HG02943 (cell line): ENCODE data around the gene RPS6KA2.
"Not testable (repeated sequence)": the region's sequence is repeated elsewhere in the genome, so short reads cannot be mapped to it uniquely, and the experiment has no call there.

Experiments
- ATAC-seq: cut with Tn5 transposase; IDR thresholded peaks from one replicate; pipeline ENCODE4 v1.9.1; 2021; ENCODE audit warnings: mild to moderate bottlenecking, low read depth, moderate library complexity; ENCODE audit not compliant: unreplicated experiment

The RPS6KA2 gene

DNA sequence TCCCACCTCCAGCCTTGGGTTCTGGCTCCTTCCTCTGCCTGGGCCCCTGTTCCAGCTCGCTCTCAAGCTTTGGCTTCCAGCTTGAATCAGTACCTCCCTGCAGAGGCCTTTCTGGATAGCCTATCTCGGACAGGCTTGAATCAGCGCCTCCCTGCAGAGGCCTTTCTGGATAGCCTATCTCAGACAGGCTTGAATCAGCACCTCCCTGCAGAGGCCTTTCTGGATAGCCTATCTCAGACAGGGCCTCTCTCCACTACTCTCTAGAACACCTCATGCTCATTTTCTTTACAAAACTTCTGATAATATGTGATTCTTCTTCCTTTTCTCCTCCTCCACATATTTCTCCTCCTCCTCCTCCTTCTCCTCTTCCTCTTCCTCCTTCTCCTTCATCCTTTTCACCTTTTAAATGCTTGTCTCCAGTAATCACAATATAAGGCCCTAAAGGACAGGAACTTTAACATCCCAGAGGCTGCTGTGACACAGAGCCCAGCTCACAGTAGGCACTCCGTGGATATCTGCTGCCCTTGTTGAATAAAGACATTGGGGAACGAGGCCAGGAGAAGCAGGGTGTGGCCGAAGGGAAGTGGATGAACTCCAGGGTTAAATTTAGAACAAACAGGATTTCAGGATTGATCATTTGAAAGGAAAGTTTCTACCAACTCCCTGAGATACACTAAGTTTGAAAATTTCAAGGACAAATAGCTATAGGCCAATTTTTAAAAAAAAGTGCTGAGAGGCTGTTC lies 9.3 kb upstream of the RPS6KA2 start:
- no peak for ATAC-seq

- ATAC-seq = no peak
Measured at GRCh38 chr6:166635013-166635970, 8.2 kb upstream of the RPS6KA2 start.

GRCh38 chr6:166634581-166634980 lies 7.5 kb upstream of the RPS6KA2 start:
- not testable (repeated sequence) for ATAC-seq

GRCh38 chr6:166633732-166634535 lies 6.9 kb upstream of the RPS6KA2 start:
- no peak for ATAC-seq

DNA sequence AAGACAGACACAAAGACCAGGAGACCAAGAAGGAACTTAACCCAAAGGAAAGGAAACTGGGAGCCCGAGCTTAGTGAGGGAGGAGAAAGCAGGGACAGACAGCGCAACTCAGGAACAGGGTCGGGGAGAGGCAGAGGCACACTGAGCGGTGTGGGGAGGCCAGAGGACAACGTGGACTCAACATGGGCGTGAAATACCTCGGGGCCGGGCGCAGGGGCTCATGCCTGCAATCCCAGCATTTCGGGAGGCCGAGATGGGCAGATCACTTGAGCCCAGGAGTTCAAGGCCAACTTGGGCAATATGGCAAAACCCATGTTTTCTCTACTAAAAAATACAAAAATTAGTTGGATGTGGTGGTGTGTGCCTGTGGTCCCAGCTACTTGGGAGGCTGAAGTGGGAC lies 5.7 kb upstream of the RPS6KA2 start:
- no peak for ATAC-seq

- ATAC-seq = no peak
Measured at GRCh38 chr6:166630462-166630861, 3.4 kb upstream of the RPS6KA2 start.

DNA sequence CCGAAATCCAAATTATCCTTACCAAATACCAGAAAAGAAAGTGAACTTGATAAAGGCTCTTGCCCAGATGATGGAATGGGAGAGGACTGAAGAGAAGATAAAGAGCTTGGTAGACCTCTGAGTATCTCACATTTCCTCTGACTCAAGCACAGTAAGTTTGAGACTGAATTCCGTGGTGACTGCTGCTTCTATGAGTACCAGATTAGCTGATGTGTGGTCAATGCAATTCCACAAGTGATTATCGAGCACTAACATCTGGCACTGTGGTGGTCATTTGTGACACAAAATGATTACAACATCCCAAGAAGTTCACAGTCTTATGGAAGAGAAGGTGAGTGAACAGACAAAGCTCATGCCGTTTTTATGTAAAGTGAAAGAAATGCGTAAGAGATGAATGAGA lies 2.6 kb upstream of the RPS6KA2 start:
- no peak for ATAC-seq

DNA sequence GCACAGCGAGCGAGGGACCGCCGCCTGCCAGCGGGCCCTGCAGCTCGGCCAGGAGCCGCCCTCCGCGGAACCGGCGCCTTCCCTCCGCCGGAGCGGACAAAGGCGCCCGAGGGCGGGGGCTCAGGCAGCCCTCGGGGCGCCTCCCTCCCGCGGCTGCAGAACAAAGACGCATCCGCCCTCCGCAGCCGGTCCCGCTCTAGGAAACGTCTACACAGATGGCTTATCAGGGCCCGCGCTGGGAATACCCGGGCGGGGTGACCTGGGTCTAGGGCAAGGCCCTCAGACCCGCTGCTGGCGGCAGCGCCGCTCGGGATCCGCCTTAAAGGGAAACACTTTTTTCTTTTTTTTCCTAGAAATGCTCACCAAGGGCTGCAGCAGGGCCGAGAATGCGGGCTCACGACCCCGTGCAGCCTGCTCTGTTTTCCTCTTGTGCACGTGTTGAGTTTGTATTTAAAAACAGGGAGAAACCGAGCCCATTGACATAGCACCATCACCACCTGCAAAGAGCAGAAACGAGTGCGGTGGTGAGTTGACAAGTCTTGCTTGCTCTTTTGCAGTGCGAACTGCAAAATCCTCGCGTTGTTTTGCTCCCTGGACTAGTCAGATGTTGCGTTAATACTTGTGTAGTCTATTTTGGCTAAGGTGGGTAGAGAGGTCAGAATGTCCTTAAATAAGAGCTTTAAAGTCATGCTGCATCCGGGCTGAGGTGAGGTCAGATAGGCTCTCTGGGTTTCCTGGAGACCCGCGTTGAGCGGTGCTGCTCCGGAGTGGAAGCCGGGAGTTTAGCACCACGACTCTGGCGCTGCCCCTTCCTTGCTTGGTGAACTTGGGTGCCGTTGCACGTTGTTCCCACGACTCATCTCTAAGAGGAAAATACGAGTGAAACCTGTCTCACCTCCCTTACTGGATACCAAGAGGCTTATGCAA lies 1.1 kb upstream of the RPS6KA2 start:
- peak; percentile 26 for ATAC-seq

DNA sequence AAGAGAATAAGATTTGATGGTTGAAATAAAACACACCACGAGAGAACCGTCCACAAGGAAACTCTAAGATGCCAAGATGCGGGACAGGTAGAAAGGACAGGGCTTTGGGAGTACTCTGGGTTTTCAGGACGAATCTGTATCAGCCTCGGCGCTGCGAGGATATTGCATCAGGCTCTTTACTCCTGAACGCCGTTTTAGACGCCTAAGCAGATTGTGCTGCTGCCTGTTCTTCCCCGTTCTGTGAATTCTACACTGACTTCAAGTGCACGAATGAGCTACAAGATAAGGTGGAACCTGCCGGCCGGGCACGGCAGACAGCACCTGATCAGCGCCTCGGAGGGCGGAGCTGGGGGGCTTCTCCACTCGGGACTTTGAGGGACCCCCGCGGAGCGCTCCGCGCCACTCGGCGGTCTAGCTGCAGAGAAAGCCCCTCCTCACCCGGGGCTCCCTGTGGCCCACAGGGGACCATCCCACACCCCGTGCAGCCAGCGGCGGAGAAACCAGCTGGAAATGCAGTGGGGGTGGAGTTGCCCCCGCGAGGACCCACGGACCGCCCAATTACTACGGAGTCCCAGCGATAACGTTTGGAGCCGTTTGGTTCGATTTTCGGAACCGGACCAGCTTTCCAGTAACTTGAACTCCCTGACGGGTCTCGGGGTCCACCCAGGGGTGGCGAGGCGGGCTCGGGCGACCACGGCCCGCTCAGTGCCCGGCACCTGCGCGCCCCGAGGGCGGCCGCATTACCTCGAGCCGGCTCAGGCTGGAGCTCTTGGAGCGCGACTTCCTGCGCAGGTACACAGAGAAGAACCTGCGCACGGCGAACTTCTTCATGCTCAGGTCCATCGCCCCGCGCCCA lies 646 bp downstream of the RPS6KA2 start:
- no peak for ATAC-seq

DNA sequence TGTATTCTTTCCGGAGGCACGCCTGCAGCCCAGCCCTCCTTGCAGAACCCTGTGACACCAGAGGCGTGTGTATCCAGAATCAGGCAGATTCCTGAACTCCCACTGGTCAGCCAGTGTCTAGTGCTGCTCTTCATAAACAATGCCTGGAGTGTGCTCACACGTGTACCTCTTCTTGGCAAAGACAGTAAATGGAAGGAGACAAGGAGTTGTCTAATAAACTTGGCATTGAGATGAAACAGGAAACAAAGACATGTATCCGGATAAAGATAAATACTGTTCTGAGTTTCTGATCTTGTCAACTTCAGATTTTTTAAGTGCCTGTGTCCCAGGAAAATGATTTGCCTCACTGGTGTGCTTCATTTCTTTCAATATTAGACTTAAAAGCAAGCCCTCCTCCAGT lies 1.7 kb downstream of the RPS6KA2 start:
- no peak for ATAC-seq

GRCh38 chr6:166624275-166624674 lies 2.8 kb downstream of the RPS6KA2 start:
- ATAC-seq = no peak

DNA sequence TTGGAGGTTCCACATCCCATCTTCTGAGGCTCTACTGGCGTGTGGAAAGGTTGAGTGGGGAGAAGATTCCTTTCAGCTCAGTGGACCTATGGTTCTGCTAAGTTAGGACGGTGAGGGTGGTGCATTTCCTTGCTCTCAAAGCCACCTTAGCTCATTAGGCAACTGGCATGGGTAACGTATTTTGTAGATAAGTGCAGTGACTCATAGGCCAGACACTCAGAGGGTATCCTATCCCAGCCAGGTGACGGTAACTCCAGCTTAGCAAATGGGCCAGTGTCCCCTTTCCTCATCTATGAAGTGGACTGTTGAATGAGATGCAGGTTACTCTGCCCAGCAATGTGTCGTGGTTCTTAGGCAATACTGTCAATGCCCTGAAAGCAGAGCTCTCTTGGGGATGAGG lies 3.7 kb downstream of the RPS6KA2 start:
- ATAC-seq = no peak

DNA sequence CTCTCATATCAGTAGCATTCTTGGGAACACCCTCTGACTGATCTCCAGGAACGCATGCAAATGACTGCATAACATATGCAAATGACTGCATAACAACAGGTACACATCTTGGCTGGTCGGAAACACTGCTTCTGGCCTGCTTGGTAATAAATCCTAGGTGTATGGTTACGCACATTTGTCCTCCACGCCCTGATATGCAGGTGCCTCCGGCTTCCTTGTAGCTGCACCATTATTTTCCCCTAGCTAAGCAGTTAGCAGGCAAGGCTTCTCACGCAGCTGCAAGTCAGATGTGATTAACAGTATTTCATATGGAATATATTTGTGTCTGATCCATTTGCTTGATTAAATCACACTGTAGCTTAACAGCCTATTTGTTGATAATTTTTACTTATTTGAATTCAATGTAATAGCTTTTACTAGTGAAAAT lies 5.9 kb downstream of the RPS6KA2 start:
- no peak for ATAC-seq

DNA sequence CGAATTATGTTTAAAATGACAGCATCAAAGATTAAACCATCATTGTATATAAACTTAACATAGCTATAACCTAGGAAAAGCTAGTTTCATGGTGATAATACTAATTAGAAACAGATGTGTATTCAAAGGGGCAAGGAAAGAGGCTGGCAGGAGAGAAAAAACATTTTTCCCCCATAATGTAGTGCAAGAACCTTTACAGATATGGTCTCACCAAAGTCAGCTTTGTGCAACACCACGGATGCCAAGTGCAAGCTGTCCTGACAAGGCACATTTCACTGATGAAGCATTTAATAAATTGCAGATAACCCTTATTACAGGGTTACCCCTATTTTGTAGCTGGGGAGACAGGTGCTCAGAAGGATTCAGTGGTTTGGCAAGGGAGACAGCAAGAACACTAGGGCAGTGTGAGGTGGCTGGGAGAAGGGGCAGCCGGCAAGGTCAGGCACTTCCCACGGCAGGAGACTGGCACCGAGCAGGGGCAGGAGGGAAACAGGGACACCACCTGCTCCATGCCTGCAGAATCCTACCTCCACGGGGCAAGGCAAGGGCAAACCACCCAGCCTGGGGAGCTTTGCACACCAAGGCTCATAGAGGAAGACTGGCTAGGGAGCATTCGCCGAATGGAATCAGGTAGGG lies 6.5 kb downstream of the RPS6KA2 start:
- no peak for ATAC-seq

DNA sequence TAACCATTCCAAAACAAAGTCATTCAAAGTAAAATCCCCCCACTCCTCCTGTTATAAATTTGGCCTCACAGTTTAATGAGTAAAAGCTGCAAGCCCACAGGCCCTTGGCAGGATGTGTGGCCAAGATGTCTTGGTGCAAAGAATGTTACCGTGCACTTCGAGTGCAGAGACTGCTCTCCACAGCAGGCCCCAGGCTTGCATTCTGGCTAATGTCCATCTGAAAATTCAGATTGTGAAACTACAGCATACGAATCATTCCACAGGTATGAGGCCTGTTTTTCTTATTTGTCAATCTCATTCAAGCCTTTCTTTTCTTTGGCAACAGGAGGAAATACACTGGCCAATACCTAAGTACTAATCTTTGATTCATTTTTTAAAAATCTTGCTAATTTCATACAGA lies 7.1 kb downstream of the RPS6KA2 start:
- no peak for ATAC-seq

- no peak for ATAC-seq
Measured at GRCh38 chr6:166618866-166619761, 7.9 kb downstream of the RPS6KA2 start.

DNA sequence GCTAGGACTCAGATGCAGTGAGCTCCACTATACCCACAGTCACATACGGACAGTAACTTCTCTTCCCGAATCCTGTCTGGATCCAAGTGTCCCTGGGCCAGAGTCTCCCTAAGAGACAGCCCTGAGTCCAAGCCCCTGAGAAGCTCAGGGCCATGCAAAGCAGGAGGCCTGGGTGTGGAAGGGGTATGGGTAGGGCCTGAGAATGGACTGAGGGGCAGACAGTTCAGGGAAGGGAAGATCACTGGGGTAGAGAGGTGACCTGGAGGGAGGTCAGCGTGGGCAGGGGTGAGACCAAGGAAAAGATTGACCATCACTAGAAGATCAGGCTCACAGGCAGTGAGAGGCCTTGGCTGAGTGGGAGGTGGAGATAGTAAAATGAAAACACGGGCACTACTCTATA lies 8.8 kb downstream of the RPS6KA2 start:
- no peak for ATAC-seq
